GM19395 (cell line): ENCODE data around the gene AP1S2.
"Not testable (repeated sequence)": the region's sequence is repeated elsewhere in the genome, so short reads cannot be mapped to it uniquely, and the experiment has no call there.

Experiments used
- ATAC-seq: cut with Tn5 transposase; IDR thresholded peaks from one replicate; pipeline ENCODE4 v1.9.1; 2021; ENCODE audit warnings: mild to moderate bottlenecking, moderate library complexity; ENCODE audit not compliant: unreplicated experiment

AP1S2 gene

DNA sequence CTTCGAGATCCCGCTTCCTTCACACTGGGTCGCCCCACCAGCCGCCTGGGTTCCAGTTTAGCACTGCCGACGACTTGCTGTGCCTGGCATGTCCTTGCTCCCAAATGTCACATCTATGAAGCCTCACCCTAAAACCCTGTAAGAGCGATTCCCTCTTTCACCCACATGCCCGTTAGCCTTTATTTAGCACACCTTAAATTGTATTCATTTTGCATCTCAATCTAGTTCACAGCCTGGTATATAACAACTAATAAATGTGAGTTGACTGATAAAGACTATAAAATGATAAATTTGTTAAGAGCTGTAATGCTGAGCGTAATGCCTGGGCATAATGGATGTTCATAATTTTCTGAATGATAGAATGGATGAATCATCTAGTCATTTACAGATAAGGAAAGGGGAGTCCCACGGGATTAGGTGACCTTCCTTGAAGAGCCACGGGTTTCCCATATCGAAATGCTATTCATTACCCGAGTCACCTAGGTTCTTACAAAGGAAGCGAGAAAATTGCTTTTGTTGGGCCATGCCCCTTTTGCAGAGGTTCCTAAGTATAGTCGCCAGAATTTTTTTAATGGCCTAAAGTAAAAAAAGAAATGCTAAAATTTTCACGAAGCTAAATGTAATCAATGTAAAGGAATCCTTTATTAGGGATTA, 1.1 kb upstream of the AP1S2 start:
- ATAC-seq: no peak

DNA sequence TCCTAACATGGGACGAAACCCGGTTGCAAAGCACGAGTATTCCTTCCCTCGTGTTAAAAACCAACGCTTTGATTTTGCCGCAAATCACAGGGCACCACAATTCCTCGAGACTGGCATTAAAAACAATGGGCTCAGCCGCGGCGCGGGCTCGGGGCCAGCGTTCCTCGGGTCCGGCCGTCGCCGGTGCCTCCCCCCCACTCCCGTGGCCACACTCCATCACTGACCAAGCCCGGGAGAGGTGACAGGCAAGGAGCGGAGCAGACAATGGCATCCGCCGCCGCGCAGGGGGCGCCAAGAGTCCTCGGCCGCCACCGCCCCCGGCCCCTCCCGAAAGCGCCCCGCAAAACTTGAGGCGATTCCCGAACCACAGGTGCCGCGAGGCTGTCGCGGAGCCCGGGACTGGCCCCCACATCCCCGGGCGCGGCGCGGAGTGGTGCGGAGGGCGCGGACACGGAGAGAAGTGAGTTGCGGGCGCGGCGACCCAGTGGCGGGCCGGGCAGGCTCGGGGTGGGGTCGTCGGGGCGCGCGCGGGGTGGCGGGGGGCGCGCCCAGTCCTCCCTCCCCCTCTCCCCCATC, 445 bp downstream of the AP1S2 start:
- ATAC-seq: peak; percentile 39

DNA sequence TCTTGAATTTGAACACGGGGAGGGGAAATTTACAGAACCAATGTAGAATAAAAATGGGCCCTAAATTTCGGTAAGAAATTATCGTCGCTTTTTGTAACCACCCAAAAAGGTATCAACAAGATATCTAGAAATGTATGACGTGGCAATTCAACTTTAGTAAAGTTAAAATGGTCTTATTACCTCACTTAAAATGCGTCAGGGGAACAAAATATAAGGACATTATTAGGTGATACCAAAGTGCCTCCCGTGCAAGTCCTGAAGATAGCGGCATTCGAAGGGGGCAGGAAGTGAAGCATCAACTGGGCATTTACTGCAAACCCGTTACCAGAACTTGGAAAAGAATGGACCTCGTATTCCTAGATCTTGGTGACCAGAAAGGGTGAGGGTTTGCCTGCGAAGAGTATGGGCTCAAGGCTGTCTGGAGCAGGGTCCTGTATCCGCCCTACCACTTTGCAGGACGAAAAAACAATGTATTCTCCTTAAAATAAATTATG, 980 bp downstream of the AP1S2 start:
- no peak for ATAC-seq

DNA sequence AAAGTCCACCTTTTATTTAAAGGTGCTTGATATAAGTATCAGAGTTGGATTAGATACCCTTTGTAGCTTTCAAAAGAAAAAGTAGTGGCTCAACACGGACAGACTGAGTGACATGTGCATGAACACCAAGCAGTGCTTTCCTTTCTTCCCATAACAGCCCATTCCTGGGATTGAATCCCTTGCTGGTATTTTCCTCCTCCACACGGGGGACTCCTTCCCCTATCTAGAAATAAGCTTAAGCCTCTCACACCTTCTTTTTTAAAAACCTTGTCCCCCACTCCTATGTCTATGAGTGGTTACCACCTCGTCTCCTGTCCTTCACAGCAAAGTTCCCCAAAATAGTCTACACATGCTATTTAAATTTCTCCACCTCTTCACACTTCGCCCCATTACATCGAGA, 5.1 kb downstream of the AP1S2 start:
- ATAC-seq: no peak

DNA sequence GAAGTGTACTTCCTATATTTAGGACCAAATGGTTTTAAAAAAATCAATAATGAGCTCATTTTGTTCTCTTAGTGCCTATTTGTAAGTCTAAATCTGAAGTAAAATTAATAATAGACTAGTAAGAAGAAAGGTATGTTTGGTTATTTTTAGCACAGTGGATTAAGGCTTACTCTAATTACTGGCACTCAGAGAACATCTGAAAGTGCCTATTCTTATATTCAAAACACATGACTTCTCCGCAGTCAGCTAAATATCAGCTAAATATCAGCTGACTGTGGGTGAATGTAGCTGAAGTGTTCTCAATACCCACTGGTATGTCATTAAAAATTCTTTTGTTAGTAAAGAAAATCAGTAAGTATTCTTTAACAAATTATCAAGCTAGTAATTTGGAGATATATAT, 6.0 kb downstream of the AP1S2 start:
- no peak for ATAC-seq

DNA sequence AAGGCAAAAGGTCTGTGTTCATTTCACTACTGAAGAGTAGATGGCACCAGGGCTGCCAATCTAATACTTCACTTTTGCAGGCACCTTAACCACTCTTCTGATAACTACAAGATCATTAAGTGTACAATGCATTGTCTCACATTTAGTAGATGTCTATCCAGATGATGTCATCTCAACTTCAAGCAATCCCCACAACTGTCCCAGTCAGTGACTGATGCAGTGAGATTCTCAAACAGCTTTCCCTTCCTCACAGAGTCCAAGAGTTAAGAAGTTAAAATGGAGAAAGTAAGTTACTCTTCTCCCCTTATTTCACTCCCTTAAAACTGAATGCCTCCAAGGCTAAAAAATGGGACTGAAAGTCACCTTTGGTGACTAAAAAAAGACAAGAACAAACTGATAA, 10.7 kb downstream of the AP1S2 start:
- ATAC-seq: no peak

DNA sequence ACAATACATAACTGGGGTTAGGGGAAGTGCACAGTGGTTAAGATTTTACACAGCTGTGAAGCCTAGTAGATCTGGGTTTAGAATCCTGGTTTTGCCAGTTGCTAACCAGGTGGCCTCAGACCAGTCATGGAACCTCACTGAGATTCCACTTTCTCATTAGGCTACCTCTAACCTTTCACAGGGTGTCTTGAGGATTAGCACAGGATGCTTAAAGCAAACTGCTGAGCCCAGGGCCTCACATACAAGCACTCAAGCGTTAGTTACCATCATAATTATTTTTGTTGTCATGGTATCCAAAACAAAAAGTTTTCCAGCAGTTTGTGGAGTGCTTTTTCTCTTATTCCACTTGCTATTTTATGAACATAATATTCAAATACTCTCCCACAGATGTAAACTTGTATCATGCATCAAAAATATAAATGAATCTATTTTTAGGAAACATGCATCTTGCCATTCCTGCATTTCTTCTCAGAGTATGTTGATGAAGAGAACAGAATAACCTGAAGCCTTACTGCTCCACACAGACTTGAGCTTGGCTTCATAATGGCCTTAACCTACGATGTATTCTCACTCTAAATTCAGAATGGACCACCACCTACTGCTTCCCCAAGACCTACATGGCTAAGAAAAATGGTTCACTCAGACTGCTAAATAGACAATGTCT, 12.6 kb downstream of the AP1S2 start:
- ATAC-seq: no peak

DNA sequence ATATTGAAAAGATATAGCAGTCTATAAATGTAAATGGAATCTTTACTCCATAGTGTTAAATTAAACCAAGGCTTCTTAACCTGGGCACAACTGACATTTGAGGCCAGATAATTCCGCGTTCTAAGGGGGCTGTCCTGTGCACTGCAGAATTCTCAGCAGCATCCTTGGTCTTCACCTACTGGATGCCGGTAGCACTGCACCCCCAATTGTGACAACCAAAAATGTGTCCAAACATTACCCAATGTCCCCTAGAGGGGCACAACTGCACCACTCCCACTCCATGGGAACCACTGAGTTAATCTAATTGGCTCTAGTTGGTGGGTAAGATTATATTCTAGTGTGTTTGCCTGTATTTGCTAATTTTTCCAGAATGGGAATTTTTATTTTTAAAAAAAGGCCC, 16.6 kb downstream of the AP1S2 start:
- ATAC-seq: no peak

DNA sequence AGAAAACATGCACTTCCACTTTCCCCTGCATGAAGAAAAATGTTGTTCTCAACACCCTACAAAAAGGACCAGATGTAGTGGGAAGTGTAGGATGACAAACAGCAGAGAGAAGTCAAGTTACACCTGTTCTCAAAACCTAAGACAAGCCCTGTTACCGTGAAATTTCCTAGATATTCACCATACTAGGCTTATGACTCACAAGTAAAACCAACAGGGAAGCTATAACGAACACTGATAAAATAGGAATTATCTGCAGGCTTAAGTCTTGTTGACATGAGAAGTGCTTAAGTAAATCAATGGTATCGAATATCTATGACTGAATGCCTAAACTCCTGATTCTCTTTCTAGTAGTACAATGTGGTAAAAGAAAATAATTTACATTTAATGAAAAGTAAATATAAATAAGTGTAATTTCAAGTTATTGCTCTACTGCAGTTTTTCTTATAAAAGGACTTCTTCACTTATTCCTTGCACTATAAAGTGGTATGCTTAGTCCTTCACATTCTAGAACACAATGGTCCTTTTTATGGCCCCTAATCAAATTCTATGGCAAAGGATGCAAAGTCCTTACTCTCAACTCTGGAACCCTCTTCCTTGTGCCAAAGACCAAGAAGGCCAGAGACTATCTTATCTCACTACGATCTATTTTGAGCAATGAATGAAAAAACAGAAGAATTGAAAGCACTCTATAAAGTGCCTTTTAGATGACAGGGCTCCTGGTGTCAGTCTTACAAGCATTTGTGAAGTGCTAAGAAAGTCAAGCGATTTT, 19.6 kb downstream of the AP1S2 start:
- ATAC-seq: no peak

DNA sequence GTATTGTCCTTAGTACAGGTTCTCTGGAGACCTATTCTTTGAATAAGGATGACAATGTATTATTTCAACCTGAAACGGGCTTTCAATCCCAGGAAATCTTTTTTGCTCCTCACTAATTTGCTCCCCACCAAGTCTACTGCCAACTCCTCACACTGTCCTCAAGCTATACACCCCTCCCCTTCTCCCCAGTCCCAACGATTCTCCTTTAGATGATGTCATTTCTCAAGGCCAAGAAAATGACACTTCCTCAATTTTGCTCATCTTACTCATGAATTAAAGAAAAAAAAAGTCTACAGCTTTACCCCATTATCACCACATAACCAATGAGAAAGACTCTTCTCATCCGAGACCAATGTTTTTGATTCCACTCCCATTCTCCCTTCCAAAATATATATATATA, 20.6 kb downstream of the AP1S2 start:
- no peak for ATAC-seq

DNA sequence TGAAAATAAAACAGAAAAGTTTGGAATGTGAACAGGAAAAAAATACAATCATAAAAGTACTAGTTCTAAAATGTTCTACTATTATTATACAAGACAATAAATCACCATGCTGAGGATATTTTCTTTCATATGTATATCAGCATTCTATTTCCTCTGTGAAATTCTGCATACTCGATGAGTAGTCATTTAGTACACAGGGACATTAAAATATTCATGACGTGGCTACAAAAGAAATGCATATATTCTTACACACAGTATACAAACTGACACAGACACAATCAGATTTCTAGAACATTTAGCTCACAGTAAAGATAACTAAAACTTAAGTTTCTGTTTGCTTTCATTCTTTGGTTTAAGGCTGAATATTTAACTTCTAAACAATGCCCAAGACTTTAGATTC, 23.3 kb downstream of the AP1S2 start:
- not testable (repeated sequence) for ATAC-seq

DNA sequence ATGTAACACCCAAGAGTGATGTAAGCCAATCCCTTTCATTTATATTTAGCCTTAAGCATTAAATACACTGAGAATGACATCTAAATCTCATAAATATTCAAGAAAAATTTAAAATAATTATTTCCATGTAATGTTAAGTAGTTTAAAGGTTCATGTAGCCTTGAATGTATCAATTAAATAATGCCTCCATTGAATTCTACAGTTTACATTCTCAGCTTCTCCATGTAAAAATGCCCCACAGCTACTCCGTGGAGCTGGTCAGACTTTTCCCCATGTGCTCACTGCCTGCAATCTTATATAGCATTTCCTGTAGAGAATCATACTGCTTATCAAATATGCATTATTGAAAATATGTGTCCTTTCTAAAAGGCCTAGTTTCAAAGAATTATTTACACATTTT, 25.4 kb downstream of the AP1S2 start:
- ATAC-seq: no peak

DNA sequence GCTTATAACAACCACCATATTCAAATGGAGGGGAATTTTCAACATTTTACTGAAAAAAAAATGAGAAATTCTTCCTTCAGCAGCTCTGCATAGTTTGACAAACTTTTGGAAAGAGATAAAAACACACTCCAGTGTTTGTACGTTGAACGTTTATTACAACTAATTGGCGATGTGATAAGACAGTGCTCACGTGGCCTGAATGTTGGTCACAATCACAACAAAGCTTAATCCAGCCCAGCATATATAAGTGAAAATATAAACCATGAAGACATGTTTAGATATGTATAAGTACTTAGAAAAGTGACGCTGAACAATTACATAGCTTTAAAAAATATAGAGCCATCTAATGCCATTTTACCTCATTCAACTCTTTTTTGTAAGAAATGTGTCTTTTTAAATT, 28.7 kb downstream of the AP1S2 start:
- no peak for ATAC-seq

DNA sequence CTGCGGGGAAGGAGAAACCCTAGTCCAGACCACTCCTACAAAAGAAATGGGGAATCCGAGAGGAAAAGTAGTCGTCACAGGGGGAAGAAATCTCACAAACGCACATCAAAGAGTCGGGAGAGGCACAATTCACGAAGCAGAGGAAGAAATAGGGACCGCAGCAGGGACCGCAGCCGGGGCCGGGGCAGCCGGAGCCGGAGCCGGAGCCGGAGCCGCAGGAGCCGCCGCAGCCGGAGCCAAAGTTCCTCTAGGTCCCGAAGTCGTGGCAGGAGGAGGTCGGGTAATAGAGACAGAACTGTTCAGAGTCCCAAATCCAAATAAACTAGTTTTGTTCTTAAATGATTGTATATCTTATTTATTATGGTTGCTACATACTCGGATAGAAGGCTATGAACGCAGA, 31.7 kb downstream of the AP1S2 start:
- no peak for ATAC-seq

DNA sequence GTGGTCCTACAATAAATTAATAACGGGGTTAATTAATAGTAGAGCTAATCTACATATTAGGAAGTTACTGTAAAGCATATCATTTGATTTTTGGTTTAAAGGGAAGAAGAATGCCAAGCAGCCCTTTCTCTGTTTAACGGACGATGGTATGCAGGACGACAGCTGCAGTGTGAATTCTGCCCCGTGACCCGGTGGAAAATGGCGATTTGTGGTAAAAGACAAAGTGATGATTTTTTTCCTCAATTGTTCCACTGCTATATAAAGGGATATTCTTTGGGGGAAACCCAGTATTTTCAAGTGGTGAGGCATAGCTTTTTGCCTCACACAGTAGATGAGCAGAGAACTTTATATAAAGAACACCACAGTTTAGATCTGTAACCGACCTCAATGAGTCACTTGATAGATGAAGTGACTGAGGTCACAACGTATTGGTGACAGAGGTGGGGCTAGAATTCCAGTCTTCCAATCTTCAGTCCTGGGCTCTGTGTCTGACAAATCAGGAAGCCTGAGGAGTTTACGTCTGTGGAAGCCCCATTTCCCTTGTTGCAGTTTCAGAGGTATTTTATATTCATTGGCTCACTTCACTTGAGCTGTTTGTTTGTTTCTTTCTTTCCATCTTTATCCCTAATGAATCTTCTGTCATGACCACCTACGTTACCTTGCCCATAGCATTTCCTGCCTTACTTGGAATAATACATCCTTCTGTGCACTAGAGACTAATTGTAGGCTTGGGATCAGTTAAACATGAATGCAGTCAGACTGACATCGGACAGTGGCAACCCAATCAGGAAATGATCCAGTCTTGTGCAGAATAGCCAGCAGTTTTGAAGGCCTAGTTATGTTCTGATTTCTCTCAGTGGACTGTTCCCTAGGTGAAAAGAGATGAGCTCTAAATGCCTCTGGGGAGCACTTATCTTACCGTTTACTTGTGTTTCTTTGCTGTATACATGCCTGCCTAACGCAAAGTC, 34.2 kb downstream of the AP1S2 start:
- ATAC-seq: no peak

DNA sequence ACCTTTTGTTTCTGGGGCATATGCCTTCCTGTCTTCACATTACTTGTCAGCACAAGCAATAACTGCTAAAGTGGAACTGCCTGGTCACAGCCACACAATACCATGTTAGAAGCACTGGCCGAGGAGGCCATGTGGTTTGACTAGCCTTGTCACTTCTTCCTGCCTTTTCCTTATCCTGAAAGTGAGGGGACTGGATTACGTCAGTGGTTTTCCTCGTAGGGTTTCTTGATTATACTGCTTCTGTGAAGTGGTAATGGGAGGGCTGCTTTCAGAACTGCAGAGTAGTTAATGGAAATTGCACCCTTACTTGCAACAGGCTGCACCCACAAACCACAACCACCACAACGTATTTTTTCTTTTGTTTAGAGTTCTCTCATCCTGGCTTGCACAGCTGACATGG, 37.7 kb downstream of the AP1S2 start:
- no peak for ATAC-seq

DNA sequence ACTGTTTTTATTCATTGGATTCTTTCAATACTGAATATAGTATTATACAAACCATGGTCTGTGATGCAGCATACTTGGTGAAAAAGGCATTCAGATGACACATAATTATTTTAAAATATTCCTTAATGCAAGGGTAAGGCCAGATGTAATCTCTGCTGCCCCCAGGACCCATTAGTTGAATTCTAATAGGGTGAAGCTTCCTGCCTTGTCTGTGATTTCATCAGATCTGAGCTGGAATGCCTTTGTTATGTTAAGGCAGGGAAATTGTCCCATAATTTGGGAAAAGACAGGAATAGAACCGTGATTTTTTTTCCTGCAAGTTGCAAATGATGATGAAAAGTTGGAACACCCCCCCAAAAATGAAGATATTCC, 38.2 kb downstream of the AP1S2 start:
- ATAC-seq: no peak

DNA sequence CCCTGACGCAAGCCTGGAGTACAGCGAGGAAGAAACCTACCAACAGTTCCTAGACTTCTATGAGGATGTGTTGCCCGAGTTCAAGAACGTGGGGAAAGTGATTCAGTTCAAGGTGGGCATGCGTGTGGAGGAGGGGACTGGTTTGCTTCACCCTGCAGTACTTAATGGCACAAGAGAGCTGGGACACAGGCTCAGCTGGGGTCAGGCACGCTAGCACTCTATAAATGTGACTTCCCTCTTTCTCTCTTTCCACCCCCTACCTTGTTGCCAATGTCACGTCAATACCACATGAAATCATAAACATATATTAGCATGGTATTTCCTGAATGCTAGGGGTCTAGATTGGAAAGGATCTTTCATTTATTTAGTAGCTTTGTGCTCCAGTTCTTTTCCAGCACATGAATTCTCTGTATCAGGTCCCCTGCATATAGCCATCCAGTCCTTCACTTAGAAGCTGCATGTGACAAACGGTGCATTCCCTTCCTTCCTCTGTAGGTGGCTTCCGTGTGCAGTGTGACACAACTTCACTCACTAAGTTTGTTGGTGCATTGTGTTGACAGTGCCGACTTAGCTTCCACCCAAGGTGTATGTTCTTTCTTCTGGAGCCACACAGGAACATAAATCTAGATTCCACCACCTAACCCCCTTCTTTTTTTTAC, 38.7 kb downstream of the AP1S2 start:
- peak; percentile 71 for ATAC-seq

DNA sequence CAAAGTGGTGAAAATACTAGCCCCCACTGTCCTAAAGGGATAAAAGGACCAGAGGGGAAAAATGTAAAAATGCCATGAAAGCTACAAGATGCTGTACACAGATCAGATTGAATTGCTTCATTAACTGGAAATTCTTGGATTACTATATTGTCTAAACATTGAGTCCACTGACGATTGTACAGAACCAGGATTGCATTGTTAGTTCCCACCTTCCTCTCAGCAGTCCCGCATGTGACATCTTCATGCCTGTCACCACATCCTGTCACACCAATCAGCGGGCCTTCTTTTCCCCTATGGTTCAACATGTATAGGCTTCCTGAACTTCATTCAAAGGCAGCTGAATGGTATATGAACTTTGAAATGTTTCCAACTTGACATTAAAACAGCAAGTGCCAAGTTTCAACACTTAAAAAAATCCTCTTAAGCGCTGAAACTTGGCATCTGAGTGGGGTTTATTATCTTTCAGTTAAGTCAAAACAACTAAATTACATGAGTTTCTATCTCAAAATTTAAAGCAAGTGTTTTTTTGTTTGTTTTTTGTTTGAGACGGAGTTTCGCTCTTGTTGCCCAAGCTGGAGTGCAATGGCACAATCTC, 39.7 kb downstream of the AP1S2 start:
- no peak for ATAC-seq

DNA sequence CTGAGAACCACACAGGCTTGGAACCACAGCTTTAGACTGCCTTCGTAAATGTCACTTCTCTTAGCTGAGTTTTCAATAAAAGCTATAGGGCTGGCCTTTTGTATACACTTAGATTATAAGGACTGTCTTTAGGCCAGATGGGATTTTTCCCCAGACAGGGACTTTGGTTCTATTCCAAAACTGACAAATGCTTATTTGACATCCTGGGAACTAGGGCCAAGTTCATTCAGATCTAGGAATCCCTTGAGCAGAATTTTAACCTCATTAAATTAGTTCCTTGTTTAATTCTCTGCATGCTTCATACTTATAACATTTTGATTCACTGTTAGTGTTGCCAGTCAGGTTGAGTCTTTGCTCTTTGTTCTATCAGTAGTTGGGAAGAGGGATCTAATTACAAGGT, 41.2 kb downstream of the AP1S2 start:
- no peak for ATAC-seq
